HTERT RPE-1 (cell line): ENCODE measurements around the gene MB.

Experiments
- in situ Hi-C: fragments of 300-500 bp; cut with MboI; formaldehyde crosslinking; loops from 4 replicates; pipeline ENCODE4 v1.14.3; 2020; ENCODE audit warnings: low sequenced_read_pairs

MB gene

DNA sequence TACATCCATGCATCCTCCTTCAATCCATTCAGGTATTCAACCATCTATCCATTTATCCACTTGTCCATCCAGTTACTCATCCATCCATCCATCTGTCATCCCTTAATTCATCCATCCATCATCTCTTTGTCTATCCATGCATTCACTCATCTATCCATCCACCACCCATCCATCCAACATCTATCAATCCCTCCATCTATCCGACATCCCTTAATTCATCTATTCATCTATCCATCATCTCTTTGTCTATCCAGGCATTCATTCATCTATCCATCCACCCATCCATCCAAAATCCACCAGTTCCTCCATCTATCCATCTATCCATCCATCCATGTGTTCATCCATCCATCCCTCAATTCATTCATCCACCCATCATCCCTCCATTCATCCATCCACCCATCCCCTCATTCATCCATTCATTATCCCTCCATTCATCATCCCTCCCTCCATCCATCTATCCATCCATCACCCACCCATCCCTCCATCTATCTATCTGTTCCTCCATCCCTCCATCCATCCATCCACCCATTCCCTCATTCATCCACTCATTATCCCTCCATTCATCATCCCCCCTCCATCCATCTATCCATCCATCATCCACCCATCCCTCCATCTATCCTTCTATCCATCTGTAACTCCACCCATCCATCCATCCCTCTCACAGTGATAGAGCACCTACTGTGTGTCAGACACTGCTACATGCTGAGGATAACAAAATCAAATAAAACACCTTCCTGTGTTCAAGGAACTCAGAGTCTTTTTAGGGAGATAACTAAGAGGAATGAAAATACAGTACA lies 1.5 kb upstream of the MB start:
- in situ Hi-C loops, result no loop called here

DNA sequence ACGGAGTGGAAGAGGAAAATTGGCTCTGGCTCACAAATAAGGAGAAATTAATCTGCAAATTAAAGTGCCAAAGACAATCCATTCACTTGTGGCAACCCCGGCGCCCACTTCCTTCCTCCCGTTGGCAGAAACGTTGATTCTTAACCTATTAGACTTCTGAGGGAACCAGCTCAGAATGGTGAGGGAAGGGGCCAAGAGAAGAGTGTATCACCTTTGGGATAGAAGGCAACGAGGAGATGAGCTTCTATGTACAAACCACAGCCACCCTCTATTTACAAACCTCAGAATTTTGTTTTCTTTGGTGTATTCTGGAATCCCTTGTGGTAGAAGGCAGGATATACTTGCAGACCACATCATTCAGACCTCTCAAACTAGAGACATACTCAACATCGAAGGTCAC lies 1.1 kb downstream of the MB start:
- in situ Hi-C loops, result no loop called here

DNA sequence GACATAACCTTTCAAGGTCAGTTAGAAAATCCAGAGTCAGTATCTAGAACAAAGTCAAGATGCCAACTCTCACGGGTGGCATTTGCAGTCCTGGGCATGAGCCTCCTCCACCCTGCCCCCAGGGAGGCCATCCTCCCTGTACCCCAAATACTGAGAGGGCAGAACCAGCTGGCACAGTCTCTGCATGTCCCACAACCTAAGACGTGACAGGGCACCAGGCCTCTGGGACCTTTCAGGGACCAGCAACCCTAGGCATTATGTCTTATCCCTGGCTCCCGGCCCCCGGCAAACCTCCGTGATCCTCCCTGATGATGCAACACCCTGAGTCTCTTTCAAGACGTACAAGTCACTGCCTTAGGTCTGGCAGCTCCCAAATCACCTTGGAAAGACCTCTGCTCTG lies 2.0 kb downstream of the MB start:
- in situ Hi-C loops, result no loop called here

DNA sequence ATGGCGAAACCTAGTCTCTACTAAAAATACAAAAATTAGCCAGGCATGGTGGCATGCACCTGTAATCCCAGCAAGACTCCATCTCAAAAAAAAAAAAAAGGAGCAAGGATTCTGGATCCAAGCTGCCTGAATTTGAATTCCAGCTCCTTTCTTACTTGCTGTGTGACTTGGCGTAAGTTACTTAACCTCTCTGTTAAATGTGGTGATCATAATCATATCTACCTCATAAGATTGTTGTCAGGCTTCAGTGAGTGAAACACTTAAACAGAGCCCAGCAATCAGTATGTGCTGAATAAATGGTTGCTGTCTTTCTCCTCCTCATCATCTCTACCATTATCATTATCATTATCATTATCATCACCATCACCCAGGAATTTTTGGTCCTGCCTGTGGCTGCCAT lies 2.7 kb downstream of the MB start:
- in situ Hi-C loops, result no loop called here

DNA sequence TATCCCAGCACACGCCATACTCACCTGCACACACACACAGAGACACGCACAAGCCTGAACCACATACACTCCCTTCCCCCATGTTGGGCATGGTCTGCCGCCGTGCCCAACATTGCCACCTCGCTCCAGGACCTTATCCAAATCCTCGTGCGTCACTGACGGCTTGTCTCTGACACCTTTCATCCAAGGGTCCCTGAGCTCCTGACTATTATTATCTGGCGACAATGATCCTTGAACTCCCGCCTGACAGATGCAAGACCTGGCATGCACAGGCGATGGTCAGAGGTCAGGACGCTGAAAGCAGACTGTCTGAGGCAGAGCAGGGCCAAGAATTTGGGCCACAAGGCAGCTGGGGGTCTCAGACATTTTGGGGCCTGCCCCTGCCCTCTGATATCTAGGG lies 4.2 kb downstream of the MB start:
- in situ Hi-C loops, result no loop called here

DNA sequence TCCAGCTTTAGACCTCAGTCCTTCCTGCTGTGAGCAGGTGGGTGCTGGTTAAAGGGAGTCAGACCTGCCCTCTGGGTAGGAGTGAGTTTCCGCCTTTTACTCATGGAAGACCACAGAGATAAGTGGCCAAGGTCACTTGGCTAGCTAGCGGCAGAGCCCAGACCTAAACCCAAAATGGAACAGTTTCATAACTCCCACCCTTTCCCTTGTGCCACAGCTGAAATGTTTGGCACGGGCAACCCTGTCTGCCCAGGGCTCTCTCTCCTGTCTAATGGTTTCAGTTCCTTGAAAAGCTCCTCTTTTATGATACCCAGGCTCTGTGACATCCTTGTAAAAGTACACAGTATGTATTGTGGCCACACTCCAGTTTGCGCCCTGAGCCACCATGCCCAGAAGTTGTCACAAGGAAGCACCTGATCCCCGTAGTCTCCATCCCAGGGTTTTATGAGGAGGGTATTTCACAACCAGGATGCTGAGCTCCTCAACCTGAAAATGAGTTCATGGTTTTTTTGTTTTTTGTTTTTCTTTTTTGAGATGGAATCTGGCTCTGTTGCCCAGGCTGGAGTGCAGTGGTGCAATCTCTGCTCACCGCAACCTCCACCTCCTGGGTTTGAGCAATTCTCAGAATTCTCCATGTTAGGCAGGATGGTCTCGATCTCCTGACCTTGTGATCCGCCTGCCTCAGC lies 5.1 kb downstream of the MB start:
- in situ Hi-C loops, result no loop called here

DNA sequence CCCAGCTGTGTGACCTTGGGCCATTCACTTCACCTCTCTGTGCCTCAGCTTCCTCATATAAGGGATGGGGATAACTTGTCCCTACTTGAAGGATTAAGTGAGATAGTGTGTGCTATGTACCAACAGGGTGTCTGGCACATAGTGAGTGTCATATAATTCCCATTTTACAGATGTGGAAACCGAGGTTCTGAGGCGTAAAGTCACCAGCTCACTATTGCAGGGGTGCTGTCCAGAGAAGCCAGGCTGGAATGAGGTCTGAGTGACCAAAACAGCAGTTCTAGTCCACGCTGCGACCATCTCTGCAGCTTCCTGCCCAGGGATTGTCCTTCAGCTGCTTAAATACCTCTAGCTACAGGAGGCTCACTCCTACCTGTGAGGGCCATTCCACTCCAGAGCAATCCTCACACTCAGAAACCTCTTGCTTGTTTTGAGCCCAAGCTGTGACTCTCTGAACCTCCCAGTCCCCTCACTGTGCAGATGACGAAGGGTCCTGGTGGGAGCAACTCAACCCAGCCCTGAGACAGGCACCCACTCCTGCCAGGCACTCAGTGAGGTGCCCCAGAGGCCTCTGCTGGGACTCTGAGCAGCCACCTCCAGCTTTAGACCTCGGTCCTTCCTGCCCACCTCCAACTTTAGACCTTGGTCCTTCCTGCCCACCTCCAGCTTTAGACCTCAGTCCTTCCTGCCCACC lies 5.8 kb downstream of the MB start:
- in situ Hi-C loops, result no loop called here

DNA sequence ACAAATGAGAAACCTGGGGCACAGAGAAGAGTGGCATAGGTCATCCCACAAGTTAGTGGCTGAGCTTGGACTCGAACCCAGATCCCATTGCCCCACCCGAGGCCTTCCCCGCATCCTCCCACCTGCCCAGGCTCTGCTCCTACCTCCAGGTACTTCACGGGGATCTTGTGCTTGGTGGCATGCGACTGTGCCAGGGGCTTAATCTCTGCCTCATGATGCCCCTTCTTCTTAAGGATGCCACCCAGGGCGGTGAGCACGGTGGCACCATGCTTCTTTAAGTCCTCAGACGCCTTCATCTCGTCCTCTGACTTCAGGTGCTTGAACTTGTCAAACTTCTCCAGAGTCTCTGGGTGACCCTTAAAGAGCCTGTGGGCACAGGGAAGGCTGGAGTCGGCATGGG lies 6.4 kb downstream of the MB start:
- in situ Hi-C loops, result no loop called here

DNA sequence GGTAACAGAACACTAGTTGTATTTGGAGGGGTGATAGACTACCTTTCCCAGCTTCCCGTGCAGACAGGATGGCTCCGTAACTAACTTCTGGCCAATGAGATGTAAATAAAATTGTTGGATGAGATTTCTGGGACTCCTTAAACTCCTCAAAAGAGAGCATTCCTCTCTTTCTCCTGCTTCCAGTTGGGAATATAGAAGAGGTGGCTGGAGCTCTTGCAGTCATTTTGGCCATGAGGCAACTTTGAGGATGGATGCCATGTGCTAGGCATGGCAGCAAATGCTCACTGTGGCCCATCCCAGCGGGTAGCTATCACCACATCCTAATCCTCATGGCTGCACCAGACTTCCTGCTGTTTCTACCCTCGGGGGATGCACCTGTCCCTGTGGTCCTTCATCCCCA lies 7.4 kb downstream of the MB start:
- in situ Hi-C loops, result no loop called here

DNA sequence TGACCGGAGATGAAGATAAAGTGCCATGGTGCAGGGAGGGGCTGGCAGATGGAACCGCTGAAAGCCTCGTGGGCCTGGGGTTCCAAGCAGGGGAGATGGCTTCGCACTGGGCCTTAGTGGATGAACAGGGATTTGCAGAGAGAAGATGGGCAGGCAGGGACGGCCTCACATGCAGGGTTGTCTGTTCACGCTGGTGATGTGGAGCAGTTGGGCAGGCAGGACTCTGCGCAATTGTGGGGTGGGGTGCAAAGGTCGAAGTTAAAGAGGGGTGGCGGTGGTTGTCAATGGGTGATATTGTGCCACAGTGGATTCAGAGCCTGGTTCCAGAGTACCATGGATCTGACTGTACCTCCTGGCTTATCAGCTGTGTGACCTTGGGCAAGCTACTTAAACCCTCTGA lies 7.9 kb downstream of the MB start:
- in situ Hi-C loops, result no loop called here

DNA sequence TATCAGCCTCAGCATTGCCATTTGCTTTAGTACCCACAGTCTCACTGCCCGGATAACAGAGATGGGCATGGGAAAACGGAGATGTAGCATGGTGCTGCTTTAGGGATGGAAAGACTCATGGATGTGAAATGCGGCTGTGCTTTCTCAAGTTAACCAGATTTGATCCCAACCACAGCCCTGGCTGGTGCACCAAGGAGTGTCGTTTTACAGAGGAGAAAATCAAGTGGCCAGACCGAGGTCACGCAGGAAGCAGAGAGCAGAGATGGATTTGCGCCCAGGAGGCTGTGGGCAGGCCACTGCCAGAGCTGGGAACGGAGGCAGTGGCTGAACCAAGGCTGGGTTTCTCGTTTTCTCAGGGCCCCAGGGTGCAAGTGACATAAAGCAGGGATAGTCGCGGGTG lies 9.0 kb downstream of the MB start:
- in situ Hi-C loops, result no loop called here

DNA sequence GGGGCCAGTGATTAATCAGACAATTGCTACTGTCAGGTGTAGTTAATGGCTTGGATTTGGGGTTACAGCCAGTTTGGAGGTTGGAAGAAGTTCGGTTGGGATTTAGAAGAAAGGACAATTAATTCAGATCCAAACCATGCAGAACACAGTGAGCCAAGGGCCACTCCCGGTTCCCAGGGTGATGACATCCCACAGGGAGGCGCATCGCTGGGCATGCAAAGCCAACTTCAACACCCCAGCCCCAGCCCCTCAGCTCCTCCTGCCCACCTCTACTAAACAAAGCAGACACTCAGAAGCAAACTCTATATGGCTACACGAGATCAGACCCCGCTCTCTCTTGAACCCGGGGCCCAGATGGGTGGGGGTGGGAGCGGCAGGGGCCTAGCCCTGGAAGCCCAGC lies 10.2 kb downstream of the MB start:
- in situ Hi-C loops, result no loop called here

DNA sequence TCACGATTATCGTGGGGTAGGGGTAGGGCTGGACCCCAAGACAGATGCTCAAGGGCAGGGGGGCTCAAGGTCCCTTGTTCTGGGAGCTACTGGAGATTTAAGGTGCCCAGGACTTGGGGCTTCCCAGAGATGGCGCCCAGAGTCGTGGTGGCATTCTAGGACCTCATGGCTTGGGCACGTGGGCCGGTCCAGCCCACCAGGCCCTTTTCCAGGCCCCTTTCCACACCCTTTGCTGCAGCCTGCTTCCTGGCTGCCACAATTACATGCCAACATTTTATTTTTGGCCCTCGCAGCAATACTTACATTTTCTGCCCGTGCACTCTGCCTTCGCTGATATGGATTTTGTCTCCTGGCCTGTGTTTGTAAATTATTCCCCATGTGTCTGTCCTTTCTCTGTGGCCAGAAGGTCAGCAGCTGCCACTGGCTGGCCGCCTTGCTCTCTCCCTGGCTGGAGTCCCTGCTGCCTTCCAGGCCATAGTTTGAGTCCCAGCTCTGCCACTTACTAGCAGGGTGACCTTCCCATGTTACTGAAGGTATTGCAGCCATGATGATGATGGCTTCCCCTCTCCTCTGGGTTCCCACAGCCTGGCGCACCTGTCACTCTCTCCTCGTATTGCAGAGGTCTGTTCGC lies 11.2 kb downstream of the MB start:
- in situ Hi-C loops, result no loop called here

DNA sequence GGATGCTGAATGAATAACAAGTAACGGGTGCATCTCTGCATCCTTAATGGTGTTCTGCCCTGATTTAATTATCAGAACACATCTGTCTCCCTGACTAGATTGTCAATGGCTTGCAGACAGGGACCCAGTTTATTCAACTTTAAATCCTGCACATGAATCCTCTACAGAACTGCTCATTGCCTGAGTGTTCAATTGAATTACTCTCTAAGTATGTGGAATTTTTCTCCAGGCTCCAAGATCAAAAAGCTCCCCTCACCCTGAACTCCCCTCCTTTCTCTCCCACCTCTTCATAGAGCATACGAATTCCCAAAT lies 11.8 kb downstream of the MB start:
- in situ Hi-C loops, result no loop called here

DNA sequence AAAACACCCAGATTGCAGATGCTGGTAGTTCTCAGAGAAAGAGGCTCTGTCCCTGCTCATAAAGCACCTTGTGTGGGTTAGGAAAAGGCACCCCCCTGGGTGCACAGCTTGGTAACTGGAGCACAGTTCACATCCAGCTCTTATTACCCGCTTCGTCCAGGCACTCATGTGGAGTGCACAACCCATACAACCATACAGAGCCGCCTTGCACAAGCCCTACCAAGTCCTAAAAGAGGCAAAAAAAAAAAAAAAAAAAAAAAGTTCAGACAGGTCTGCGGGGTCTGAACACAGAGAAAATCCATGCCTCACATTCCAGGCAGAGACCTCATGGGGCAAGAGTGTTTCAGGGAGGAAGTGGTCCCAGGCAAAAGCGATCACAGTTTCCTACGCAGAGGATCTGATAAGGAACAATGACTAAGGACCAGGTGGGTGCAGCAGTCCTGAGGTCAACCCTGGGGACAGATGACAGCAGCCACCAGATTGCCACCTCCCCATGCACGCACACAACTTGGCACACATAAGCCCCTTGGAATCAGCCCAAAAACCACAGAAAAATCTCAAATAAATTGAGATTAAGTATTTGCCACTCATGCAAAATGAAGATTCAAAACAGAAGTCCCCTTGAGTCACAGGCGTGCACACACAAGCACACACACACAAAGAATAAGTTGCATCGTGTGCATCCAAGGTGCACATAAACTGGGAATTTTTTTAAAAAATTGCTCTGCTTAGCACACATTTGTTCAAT lies 12.3 kb downstream of the MB start:
- in situ Hi-C loops, result no loop called here

DNA sequence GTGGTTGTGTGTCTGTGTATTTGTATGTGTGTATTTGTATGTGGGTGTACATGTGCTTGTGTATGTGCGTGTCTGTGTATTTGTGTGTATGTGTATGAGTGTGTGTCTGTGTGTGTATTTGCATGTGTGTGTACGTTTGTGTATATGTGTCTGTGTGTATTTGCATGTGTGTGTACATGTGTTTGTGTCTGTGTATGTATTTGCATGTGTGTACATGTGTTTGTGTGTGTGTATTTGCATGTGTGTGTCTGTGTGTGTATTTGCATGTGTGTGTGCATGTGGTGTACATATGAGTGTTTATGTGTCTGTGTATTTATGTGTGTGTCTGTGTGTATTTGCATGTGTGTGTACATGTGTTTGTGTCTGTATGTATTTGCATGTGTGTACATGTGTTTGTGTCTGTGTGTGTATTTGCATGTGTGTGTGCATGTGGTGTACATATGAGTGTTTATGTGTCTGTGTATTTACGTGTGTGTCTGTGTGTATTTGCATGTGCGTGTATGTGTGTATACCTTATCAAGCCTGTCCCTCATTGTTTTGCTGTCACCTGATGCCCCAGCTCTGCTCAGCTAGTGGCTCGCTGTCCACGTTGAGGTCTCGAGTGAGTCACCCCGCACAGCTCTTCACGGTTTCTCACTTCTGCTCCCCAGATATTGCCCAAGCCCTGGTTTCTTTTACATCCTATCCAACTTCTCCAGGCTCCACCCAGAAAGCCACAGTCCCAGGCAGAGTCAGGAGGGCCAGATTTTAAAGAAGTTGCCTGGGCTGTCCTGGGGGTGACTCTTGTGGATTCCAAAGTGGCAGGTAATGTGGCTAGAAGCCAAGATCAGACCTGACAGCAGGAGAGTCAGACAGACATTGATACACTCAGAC lies 15.2 kb downstream of the MB start:
- in situ Hi-C loops, result no loop called here

DNA sequence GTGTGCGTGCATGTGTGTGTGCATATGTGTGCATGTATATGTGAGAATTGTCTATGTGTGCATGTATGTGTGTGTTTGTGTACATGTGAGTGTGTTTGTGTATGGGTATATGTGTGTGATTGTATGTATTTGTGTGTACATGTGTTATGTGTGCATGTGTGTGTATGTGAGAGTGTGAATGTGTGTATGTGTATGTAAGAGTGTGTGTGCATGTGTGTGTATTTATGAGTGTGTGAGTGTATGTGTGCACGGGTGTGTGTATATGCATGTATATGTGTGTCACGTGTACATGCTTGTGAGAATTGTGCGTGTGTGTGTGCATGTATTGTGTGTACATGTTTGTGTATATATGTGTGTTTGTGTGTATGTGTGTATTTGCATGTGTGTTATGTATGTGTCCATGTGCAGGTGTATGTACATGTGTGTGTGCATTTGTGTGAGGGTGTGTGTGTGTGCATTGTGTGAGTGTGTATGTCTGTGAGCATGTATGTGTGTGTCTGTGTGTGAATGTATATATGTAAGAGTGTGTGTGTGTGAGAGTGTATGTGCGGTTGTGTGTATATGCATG lies 16.0 kb downstream of the MB start:
- in situ Hi-C loops, result no loop called here

DNA sequence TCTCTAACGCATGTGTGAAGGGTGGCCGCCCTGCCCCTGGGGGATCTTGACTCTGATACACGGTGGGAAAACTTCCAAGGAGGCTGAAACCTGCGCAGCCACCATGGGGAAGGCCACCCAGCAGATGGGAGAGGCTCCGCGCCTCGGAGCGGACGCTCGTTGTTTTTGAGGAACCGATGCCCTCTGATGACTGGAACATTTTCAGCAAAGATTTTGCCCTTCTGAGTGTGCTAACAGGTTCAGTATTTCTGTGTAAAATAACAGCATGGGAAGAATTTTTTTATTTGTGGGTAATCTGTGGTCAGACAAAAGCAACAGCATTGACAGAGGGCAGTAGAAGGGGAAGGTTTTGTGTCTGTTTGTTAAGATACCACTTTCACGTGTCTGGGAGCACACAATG lies 16.7 kb downstream of the MB start:
- in situ Hi-C loops, result no loop called here

DNA sequence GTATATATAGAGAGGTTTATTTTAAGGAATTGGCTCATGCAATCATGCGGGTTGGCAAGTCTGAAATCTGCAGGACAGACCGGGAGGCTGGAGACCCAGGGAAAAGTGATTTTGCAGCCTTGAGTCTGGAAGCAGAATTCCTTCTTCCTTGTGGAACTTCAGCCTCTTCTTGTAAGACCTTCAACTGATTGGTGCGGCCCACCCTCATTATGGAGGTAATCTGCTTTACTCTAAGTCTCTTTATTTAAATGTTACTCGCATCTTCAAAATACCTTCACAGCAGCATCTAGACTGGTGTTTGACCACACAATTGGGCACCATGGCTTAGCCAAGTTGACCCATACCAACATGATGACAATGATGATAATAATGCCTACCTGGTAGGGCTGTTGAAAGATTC lies 17.8 kb downstream of the MB start:
- in situ Hi-C loops, result no loop called here

DNA sequence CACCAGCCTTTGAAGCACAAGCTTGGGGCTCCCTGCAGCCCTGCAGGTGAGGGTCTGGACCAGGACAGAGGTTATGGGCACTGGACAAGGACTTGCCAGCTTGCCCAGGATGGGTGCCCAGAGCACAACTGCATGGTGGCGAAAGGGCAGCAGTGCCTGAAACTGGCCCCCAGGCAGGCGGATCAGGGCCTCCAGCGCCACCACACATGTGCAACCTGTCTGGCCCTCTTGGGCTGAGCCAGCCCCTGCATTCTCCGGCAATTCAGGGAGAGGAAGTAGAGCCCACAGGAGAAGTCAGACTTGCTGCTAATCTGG lies 18.8 kb downstream of the MB start:
- in situ Hi-C loops, result no loop called here
